HG02870 (cell line): Measurements from ENCODE around the gene RDH14.

ENCODE experiments used
- ATAC-seq: cut with Tn5 transposase; IDR thresholded peaks from one replicate; pipeline ENCODE4 v1.9.1; 2021; ENCODE audit warnings: mild to moderate bottlenecking, moderate library complexity; ENCODE audit not compliant: unreplicated experiment

The RDH14 gene

GRCh38 chr2:18560031-18560796 lies at the start of gene RDH14:
Gene RDH14, minus strand, starts transcription at chr2:18560653. Its CDS starts 81 bp downstream, at chr2:18560572.
- ATAC-seq: peak; percentile 93

GRCh38 chr2:18610090-18610489 lies 49.6 kb upstream of the RDH14 start:
- no peak for ATAC-seq

GRCh38 chr2:18605115-18605514 lies 44.7 kb upstream of the RDH14 start:
- peak; percentile 87 for ATAC-seq

- ATAC-seq: no peak
These were observed 44.1 kb upstream of the RDH14 start for GRCh38 chr2:18604531-18604885.

GRCh38 chr2:18603854-18604530 lies 43.5 kb upstream of the RDH14 start:
- ATAC-seq: no peak

- no peak for ATAC-seq
These were observed 41.8 kb upstream of the RDH14 start for GRCh38 chr2:18602298-18602697.

GRCh38 chr2:18600255-18600613 lies 39.8 kb upstream of the RDH14 start:
- peak; percentile 72 for ATAC-seq

- no peak for ATAC-seq
These were observed 39.2 kb upstream of the RDH14 start for GRCh38 chr2:18599509-18600254.

GRCh38 chr2:18598848-18599484 lies 38.5 kb upstream of the RDH14 start:
- no peak for ATAC-seq

- ATAC-seq: no peak
These were observed 37.2 kb upstream of the RDH14 start for GRCh38 chr2:18597618-18598017.

GRCh38 chr2:18596993-18597392 lies 36.5 kb upstream of the RDH14 start:
- ATAC-seq: no peak

- ATAC-seq: no peak
These were observed 33.0 kb upstream of the RDH14 start for GRCh38 chr2:18593496-18593895.

- no peak for ATAC-seq
These were observed 31.9 kb upstream of the RDH14 start for GRCh38 chr2:18592372-18592771.

- ATAC-seq: no peak
These were observed 28.9 kb upstream of the RDH14 start, which contains the start of gene NT5C1B for GRCh38 chr2:18589354-18589753. Gene NT5C1B, minus strand, starts transcription at chr2:18589569. Its CDS starts 101 bp downstream, at chr2:18589468.

- ATAC-seq: no peak
These were observed 28.3 kb upstream of the RDH14 start for GRCh38 chr2:18588802-18589201.

GRCh38 chr2:18588049-18588448 lies 27.6 kb upstream of the RDH14 start:
- ATAC-seq: no peak

GRCh38 chr2:18585526-18585925 lies 25.1 kb upstream of the RDH14 start:
- no peak for ATAC-seq

GRCh38 chr2:18584608-18584954 lies 24.1 kb upstream of the RDH14 start:
- ATAC-seq: no peak

- ATAC-seq: no peak
These were observed 23.6 kb upstream of the RDH14 start for GRCh38 chr2:18583905-18584607.

GRCh38 chr2:18580606-18581005 lies 20.2 kb upstream of the RDH14 start:
- ATAC-seq: no peak

- no peak for ATAC-seq
These were observed 17.6 kb upstream of the RDH14 start for GRCh38 chr2:18578033-18578432.
